RWPE1 (cell line): ENCODE results near the gene TSFM.
A peak's percentile ranks its signal among the peaks of the same experiment; 100 is the strongest.
"Not testable (repeated sequence)": the region's sequence is repeated elsewhere in the genome, so short reads cannot be mapped to it uniquely, and the experiment has no call there.

Source experiments
- CTCF ChIA-PET: fragments of 350-600 bp; sonication (Branson Sonifier 250); formaldehyde crosslinking; extraction: SDS; loops from one replicate; lab custom pipeline; 2021; lab: Yijun Ruan, JAX
- POLR2A ChIA-PET: fragments of 400-600 bp; formaldehyde crosslinking; extraction: SDS; loops from one replicate; lab custom pipeline; 2020; ENCODE audit warnings: antibody characterized with exemption; ENCODE audit not compliant: low non-redundant PET; lab: Yijun Ruan, JAX
- DNase-seq: peaks from one replicate; pipeline ENCODE4 v3.0.0; 2012; ENCODE audit warnings: low spot score
- H3K27ac ChIP-seq: fragments of 450-650 bp; 2 replicates; pipeline ENCODE4 v1.5.1; 2017
- CTCF ChIP-seq: fragments of 450-650 bp; conservative IDR thresholded peaks from 2 replicates; pipeline ENCODE4 v1.5.1; 2017; ENCODE audit warnings: low read depth, mild to moderate bottlenecking

The TSFM gene

GRCh38 chr12:57771236-57771872, 11.2 kb upstream of the TSFM start:
- CTCF ChIA-PET = interaction anchor here (0.9 to 1.0 kb wide), 3 partner anchors 10 to 188 kb away, joined by 3 to 5 read pairs (median 3); no protein-coding TSS in a partner anchor

GRCh38 chr12:57771873-57772428, 10.6 kb upstream of the TSFM start, which contains the start of gene METTL1:
METTL1 (minus strand) TSS chr12:57772105; CDS start chr12:57772083, 22 bp downstream.
- peak; percentile 97 for DNase-seq
- H3K27ac ChIP-seq = peak within 1 kb of the TSS; percentile 96
- ChIA-PET CTCF (interaction anchor here (0.9 to 1.0 kb wide), 2 partner anchors 9 to 188 kb away, joined by 3 read pairs; no protein-coding TSS in a partner anchor), POLR2A (interaction anchor here (0.6 kb wide), 2 partner anchors 169 to 1524 kb away, joined by 4 to 9 read pairs; partner anchors contain the start of gene ATP23)
- TF ChIP-seq CTCF = no peak

More at GRCh38 chr12:57771236-57771872, 11.2 kb upstream of the TSFM start:
- TF ChIP-seq CTCF = no peak
- POLR2A ChIA-PET = interaction anchor here (0.6 kb wide), 2 partner anchors 170 to 1523 kb away, joined by 4 to 9 read pairs; partner anchors contain the start of gene ATP23
- peak overlapping the region; percentile 96 for H3K27ac ChIP-seq
- peak; percentile 96 for DNase-seq

- POLR2A ChIA-PET = no interaction called here
- H3K27ac ChIP-seq = peak within 1 kb of the TSS; percentile 96
- CTCF ChIA-PET = interaction anchor here (0.9 to 1.1 kb wide), 3 partner anchors 9 to 189 kb away, joined by 3 read pairs; no protein-coding TSS in a partner anchor
- DNase-seq = peak; percentile 60
- no peak for TF ChIP-seq CTCF
These were observed 9.9 kb upstream of the TSFM start, which contains the start of gene EEF1AKMT3 for GRCh38 chr12:57772429-57773322. EEF1AKMT3 (plus strand) TSS chr12:57772614; CDS start chr12:57772725, 111 bp downstream.

- CTCF ChIA-PET, DNase-seq, H3K27ac ChIP-seq, POLR2A ChIA-PET: not testable (repeated sequence)
These were observed 8.0 kb upstream of the TSFM start for GRCh38 chr12:57774634-57775033.

- ChIA-PET CTCF (no interaction called here), POLR2A (no interaction called here)
- H3K27ac ChIP-seq = no peak overlapping the region
- DNase-seq = no peak
- TF ChIP-seq CTCF = no peak
These were observed 7.5 kb upstream of the TSFM start for GRCh38 chr12:57775044-57775443.

GRCh38 chr12:57775563-57776246, 6.9 kb upstream of the TSFM start:
- no peak overlapping the region for H3K27ac ChIP-seq
- ChIA-PET CTCF (interaction anchor here (0.6 to 0.7 kb wide), 2 partner anchors 131 to 227 kb away, joined by 3 read pairs; no protein-coding TSS in a partner anchor), POLR2A (no interaction called here)
- DNase-seq = no peak
- TF ChIP-seq CTCF = no peak
